SKM-1 treated with dmso at 0.1 percent for 144 hours (cell line): ENCODE results near the gene OCA2.

ENCODE experiments used
- DNase-seq: peaks from one replicate; lab custom pipeline; 2025; ENCODE audit not compliant: unreplicated experiment; lab: John Stamatoyannopoulos, UW

Gene OCA2

GRCh38 chr15:27889258-27889657 is 209.9 kb downstream of the OCA2 start:
- DNase-seq, result no peak

GRCh38 chr15:27885201-27885600 is 213.9 kb downstream of the OCA2 start:
- DNase-seq, result no peak

GRCh38 chr15:27884726-27885125 is 214.4 kb downstream of the OCA2 start:
- DNase-seq, result no peak

GRCh38 chr15:27878841-27879240 is 220.3 kb downstream of the OCA2 start:
- no peak for DNase-seq

- DNase-seq, result no peak
These were observed 225.3 kb downstream of the OCA2 start for GRCh38 chr15:27873828-27874227.

- no peak for DNase-seq
These were observed 226.1 kb downstream of the OCA2 start for GRCh38 chr15:27873039-27873438.

- DNase-seq, result no peak
These were observed 226.8 kb downstream of the OCA2 start for GRCh38 chr15:27872355-27872754.

GRCh38 chr15:27871902-27872260 is 227.2 kb downstream of the OCA2 start:
- DNase-seq, result no peak

- DNase-seq, result no peak
These were observed 227.8 kb downstream of the OCA2 start for GRCh38 chr15:27871078-27871901.

GRCh38 chr15:27870320-27870719 is 228.8 kb downstream of the OCA2 start:
- DNase-seq, result no peak

- DNase-seq, result no peak
These were observed 229.3 kb downstream of the OCA2 start for GRCh38 chr15:27869697-27870281.

- DNase-seq, result no peak
These were observed 230.2 kb downstream of the OCA2 start for GRCh38 chr15:27868828-27869404.

GRCh38 chr15:27867861-27868260 is 231.3 kb downstream of the OCA2 start:
- no peak for DNase-seq

GRCh38 chr15:27866505-27867165 is 232.5 kb downstream of the OCA2 start:
- DNase-seq, result no peak

- no peak for DNase-seq
These were observed 233.2 kb downstream of the OCA2 start for GRCh38 chr15:27865926-27866325.

GRCh38 chr15:27865323-27865922 is 233.7 kb downstream of the OCA2 start:
- no peak for DNase-seq

GRCh38 chr15:27864719-27865118 is 234.4 kb downstream of the OCA2 start:
- DNase-seq, result no peak

GRCh38 chr15:27864086-27864485 is 235.0 kb downstream of the OCA2 start:
- no peak for DNase-seq

- no peak for DNase-seq
These were observed 236.1 kb downstream of the OCA2 start for GRCh38 chr15:27863000-27863399.

GRCh38 chr15:27861171-27861570 is 237.9 kb downstream of the OCA2 start:
- no peak for DNase-seq

GRCh38 chr15:27855137-27855536 is 244.0 kb downstream of the OCA2 start:
- no peak for DNase-seq
